GM23338 (cell line): ENCODE data around the gene P2RX4. TPM values are rescaled to one million over a fixed set of nuclear protein-coding genes. Genes with fewer than 3 reads are reported as not detected.

Experiments
- ATAC-seq: fragments of 200-7000 bp; cut with Tn5 transposase; 3 replicates; pipeline ENCODE4 v1.9.1; 2020
- DNase-seq: peaks from one replicate; pipeline ENCODE4 v3.0.0-alpha.2; 2015; ENCODE audit warnings: low spot score
- H2AFZ ChIP-seq: fragments of 200-600 bp; sonication (generic); 2 replicates; pipeline ENCODE4 v1.8.0; 2016; ENCODE audit warnings: antibody characterized with exemption, mild to moderate bottlenecking, moderate library complexity
- H3F3A ChIP-seq: fragments of 200-600 bp; sonication (generic); replicated peaks from 2 replicates; pipeline ENCODE4 v1.8.0; 2017; ENCODE audit warnings: antibody characterized with exemption, mixed run types, low read depth
- H3K27ac ChIP-seq: fragments of 200-600 bp; sonication (generic); 2 replicates; pipeline ENCODE4 v1.6.1; 2016; ENCODE audit warnings: low read depth
- H3K27me3 ChIP-seq: fragments of 200-600 bp; sonication (generic); 2 replicates; pipeline ENCODE4 v1.8.0; 2016; ENCODE audit warnings: mild to moderate bottlenecking, mixed run types, moderate library complexity; ENCODE audit not compliant: insufficient read depth
- H3K36me3 ChIP-seq: fragments of 200-600 bp; sonication (generic); 2 replicates; pipeline ENCODE4 v1.8.0; 2016; ENCODE audit warnings: mild to moderate bottlenecking; ENCODE audit not compliant: insufficient read depth
- H3K4me1 ChIP-seq: fragments of 200-600 bp; sonication (generic); 2 replicates; pipeline ENCODE4 v1.8.0; 2016; ENCODE audit warnings: mild to moderate bottlenecking, moderate library complexity; ENCODE audit not compliant: insufficient read depth
- H3K4me2 ChIP-seq: fragments of 200-600 bp; sonication (generic); 2 replicates; pipeline ENCODE4 v1.7.1; 2017; ENCODE audit warnings: mixed run types
- H3K4me3 ChIP-seq: fragments of 200-600 bp; sonication (generic); 2 replicates; pipeline ENCODE4 v1.6.1; 2016; ENCODE audit warnings: mixed run types
- H3K79me2 ChIP-seq: fragments of 200-600 bp; sonication (generic); replicated peaks from 2 replicates; pipeline ENCODE4 v1.8.0; 2017; ENCODE audit warnings: mild to moderate bottlenecking; ENCODE audit not compliant: insufficient read depth
- H3K9me2 ChIP-seq: fragments of 200-600 bp; sonication (generic); 2 replicates; pipeline ENCODE4 v1.8.0; 2017; ENCODE audit not compliant: insufficient read depth
- H4K20me1 ChIP-seq: fragments of 200-600 bp; sonication (generic); replicated peaks from 2 replicates; pipeline ENCODE4 v1.8.0; 2017; ENCODE audit warnings: mild to moderate bottlenecking; ENCODE audit not compliant: insufficient read depth
- H3K27ac Mint-ChIP-seq: 2 replicates; pipeline ENCODE4 v1.8.0; 2020; ENCODE audit warnings: inconsistent platforms, mild to moderate bottlenecking, moderate library complexity, mixed read lengths
- H3K27me3 Mint-ChIP-seq: 3 replicates; pipeline ENCODE4 v1.8.0; 2022; ENCODE audit warnings: low read depth, mild to moderate bottlenecking, moderate library complexity, mixed read lengths, inconsistent platforms; ENCODE audit not compliant: insufficient read depth, poor library complexity
- H3K36me3 Mint-ChIP-seq: 3 replicates; pipeline ENCODE4 v1.8.0; 2021; ENCODE audit warnings: low read depth, mild to moderate bottlenecking, inconsistent platforms, moderate library complexity, mixed read lengths
- H3K4me1 Mint-ChIP-seq: 3 replicates; pipeline ENCODE4 v1.8.0; 2020; ENCODE audit warnings: mild to moderate bottlenecking, inconsistent platforms, mixed read lengths
- H3K4me3 Mint-ChIP-seq: 3 replicates; pipeline ENCODE4 v1.8.0; 2021; ENCODE audit warnings: moderate library complexity, mild to moderate bottlenecking, inconsistent platforms, mixed read lengths
- H3K9me3 Mint-ChIP-seq: 3 replicates; pipeline ENCODE4 v1.8.0; 2020; ENCODE audit warnings: moderate library complexity, mild to moderate bottlenecking, inconsistent platforms, mixed read lengths
- CREB1 ChIP-seq: fragments of 250-450 bp; sonication (Bioruptor Pico); IDR thresholded peaks from 2 replicates; pipeline ENCODE4 v1.5.0; 2020; ENCODE audit warnings: low read depth, mild to moderate bottlenecking, moderate library complexity
- ETS1 ChIP-seq: IDR thresholded peaks from 2 replicates; pipeline ENCODE4 v1.6.1; 2016; ENCODE audit warnings: antibody characterized with exemption
- EZH2 ChIP-seq: fragments of 200-600 bp; sonication (generic); IDR thresholded peaks from one replicate; pipeline ENCODE4 v1.8.0; 2017; ENCODE audit warnings: antibody characterized with exemption, mild to moderate bottlenecking, low read depth; ENCODE audit not compliant: unreplicated experiment
- EZH2phosphoT487 ChIP-seq: fragments of 200-600 bp; sonication (generic); IDR thresholded peaks from one replicate; pipeline ENCODE4 v1.8.1; 2018; ENCODE audit warnings: antibody characterized with exemption; ENCODE audit not compliant: unreplicated experiment
- JUNB ChIP-seq: IDR thresholded peaks from one replicate; pipeline ENCODE4 v1.6.1; 2016; ENCODE audit warnings: antibody characterized with exemption; ENCODE audit not compliant: unreplicated experiment
- NANOG ChIP-seq: IDR thresholded peaks from 2 replicates; pipeline ENCODE4 v1.6.1; 2016; ENCODE audit warnings: antibody characterized with exemption, borderline replicate concordance
- POLR2AphosphoS5 ChIP-seq: IDR thresholded peaks from 2 replicates; pipeline ENCODE4 v1.6.1; 2016; ENCODE audit warnings: antibody characterized with exemption, low read depth
- REST ChIP-seq: IDR thresholded peaks from one replicate; pipeline ENCODE4 v1.6.1; 2018; ENCODE audit warnings: antibody characterized with exemption; ENCODE audit not compliant: unreplicated experiment
- STAT1 ChIP-seq: IDR thresholded peaks from one replicate; pipeline ENCODE4 v1.6.1; 2016; ENCODE audit warnings: antibody characterized with exemption; ENCODE audit not compliant: unreplicated experiment
- ZNF114 ChIP-seq: fragments of 250-450 bp; sonication (Bioruptor Pico); IDR thresholded peaks from 2 replicates; pipeline ENCODE4 v1.5.0; 2020; ENCODE audit warnings: mild to moderate bottlenecking, moderate library complexity
- ZNF331 ChIP-seq: fragments of 250-450 bp; sonication (Bioruptor Pico); IDR thresholded peaks from 2 replicates; pipeline ENCODE4 v1.5.0; 2020; ENCODE audit warnings: low read depth, mild to moderate bottlenecking, moderate library complexity
- polyA plus RNA-seq: library from polyadenylated mRNA; unstranded; fragments of >200 nt; fragmentation: Nextera tagmentation; extraction: Ambion mirVana; gene quantifications from 2 replicates; pipeline ENCODE4 v1.2.1, GENCODE V29; 2016
- total RNA-seq: library from RNA; depleted of rRNA; stranded (reverse); fragments of >200 nt; shearing (Covaris generic); gene quantifications from 2 replicates; pipeline ENCODE4 v1.2.3, GENCODE V29; 2014
- TF ChIP-seq, protein P1 (sequence below): fragments of 250-450 bp; sonication (Bioruptor Pico); IDR thresholded peaks from 2 replicates; pipeline ENCODE4 v1.5.0; 2020; ENCODE audit warnings: mild to moderate bottlenecking, moderate library complexity
- TF ChIP-seq, protein P2 (sequence below), 2 experiments: fragments of 200-600 bp in 1 of 2; sonication (generic) in 1 of 2; conservative IDR thresholded peaks; 2 replicates each; pipeline versions ENCODE4 v1.5.1 to v1.6.1; 2016 to 2017; ENCODE audit warnings: antibody characterized with exemption in 2 of 2, low read depth in 2 of 2, mild to moderate bottlenecking in 2 of 2, moderate library complexity in 1 of 2

The P2RX4 gene
- total and polyA plus RNA-seq, 2 experiments from 2014 or later: 5.6 to 18.9 TPM

- Histone ChIP-seq H3F3A (no peaks in the 10 kb centered on the region), H3K27me3 (no peaks in the 10 kb centered on the region), H3K27ac (no peak overlapping the region), H3K79me2 (no peaks in the 10 kb centered on the region), H3K4me1 (no peaks in the 10 kb centered on the region), H3K4me3 (no peak overlapping the region), H2AFZ (peak overlapping the region; percentile 59; the same call in 1 of the 2 replicates), H3K9me2 (no peaks in the 10 kb centered on the region), H3K4me2 (no peak overlapping the region), H3K36me3 (no peaks in the 10 kb centered on the region), H4K20me1 (no peaks in the 10 kb centered on the region)
- DNase-seq (no peak), ATAC-seq (no peak)
- no peak for TF ChIP-seq ZNF331 (CRISPR knock-in tag)
- no peak for TF ChIP-seq CREB1
- no peak for TF ChIP-seq REST
- no peak for TF ChIP-seq JUNB
- TF ChIP-seq, protein P1, sequence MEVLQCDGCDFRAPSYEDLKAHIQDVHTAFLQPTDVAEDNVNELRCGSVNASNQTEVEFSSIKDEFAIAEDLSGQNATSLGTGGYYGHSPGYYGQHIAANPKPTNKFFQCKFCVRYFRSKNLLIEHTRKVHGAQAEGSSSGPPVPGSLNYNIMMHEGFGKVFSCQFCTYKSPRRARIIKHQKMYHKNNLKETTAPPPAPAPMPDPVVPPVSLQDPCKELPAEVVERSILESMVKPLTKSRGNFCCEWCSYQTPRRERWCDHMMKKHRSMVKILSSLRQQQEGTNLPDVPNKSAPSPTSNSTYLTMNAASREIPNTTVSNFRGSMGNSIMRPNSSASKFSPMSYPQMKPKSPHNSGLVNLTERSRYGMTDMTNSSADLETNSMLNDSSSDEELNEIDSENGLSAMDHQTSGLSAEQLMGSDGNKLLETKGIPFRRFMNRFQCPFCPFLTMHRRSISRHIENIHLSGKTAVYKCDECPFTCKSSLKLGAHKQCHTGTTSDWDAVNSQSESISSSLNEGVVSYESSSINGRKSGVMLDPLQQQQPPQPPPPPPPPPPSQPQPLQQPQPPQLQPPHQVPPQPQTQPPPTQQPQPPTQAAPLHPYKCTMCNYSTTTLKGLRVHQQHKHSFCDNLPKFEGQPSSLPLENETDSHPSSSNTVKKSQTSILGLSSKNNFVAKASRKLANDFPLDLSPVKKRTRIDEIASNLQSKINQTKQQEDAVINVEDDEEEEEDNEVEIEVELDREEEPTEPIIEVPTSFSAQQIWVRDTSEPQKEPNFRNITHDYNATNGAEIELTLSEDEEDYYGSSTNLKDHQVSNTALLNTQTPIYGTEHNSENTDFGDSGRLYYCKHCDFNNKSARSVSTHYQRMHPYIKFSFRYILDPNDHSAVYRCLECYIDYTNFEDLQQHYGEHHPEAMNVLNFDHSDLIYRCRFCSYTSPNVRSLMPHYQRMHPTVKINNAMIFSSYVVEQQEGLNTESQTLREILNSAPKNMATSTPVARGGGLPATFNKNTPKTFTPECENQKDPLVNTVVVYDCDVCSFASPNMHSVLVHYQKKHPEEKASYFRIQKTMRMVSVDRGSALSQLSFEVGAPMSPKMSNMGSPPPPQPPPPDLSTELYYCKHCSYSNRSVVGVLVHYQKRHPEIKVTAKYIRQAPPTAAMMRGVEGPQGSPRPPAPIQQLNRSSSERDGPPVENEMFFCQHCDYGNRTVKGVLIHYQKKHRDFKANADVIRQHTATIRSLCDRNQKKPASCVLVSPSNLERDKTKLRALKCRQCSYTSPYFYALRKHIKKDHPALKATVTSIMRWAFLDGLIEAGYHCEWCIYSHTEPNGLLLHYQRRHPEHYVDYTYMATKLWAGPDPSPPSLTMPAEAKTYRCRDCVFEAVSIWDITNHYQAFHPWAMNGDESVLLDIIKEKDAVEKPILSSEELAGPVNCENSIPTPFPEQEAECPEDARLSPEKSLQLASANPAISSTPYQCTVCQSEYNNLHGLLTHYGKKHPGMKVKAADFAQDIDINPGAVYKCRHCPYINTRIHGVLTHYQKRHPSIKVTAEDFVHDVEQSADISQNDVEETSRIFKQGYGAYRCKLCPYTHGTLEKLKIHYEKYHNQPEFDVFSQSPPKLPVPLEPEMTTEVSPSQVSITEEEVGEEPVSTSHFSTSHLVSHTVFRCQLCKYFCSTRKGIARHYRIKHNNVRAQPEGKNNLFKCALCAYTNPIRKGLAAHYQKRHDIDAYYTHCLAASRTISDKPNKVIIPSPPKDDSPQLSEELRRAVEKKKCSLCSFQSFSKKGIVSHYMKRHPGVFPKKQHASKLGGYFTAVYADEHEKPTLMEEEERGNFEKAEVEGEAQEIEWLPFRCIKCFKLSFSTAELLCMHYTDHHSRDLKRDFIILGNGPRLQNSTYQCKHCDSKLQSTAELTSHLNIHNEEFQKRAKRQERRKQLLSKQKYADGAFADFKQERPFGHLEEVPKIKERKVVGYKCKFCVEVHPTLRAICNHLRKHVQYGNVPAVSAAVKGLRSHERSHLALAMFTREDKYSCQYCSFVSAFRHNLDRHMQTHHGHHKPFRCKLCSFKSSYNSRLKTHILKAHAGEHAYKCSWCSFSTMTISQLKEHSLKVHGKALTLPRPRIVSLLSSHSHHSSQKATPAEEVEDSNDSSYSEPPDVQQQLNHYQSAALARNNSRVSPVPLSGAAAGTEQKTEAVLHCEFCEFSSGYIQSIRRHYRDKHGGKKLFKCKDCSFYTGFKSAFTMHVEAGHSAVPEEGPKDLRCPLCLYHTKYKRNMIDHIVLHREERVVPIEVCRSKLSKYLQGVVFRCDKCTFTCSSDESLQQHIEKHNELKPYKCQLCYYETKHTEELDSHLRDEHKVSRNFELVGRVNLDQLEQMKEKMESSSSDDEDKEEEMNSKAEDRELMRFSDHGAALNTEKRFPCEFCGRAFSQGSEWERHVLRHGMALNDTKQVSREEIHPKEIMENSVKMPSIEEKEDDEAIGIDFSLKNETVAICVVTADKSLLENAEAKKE (CRISPR knock-in tag): no peak
- TF ChIP-seq STAT1: no peak
- TF ChIP-seq EZH2: no peak
- no peak for TF ChIP-seq EZH2phosphoT487
- no peak for TF ChIP-seq ETS1
- TF ChIP-seq, protein P2, sequence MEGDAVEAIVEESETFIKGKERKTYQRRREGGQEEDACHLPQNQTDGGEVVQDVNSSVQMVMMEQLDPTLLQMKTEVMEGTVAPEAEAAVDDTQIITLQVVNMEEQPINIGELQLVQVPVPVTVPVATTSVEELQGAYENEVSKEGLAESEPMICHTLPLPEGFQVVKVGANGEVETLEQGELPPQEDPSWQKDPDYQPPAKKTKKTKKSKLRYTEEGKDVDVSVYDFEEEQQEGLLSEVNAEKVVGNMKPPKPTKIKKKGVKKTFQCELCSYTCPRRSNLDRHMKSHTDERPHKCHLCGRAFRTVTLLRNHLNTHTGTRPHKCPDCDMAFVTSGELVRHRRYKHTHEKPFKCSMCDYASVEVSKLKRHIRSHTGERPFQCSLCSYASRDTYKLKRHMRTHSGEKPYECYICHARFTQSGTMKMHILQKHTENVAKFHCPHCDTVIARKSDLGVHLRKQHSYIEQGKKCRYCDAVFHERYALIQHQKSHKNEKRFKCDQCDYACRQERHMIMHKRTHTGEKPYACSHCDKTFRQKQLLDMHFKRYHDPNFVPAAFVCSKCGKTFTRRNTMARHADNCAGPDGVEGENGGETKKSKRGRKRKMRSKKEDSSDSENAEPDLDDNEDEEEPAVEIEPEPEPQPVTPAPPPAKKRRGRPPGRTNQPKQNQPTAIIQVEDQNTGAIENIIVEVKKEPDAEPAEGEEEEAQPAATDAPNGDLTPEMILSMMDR (conservative IDR thresholded peaks at IDR 0.05; ENCODE audit: low read depth in 2 of 2): no peak
- TF ChIP-seq NANOG: no peak
- TF ChIP-seq POLR2AphosphoS5: no peak
- no peak for TF ChIP-seq ZNF114 (CRISPR knock-in tag)
- no peaks in the 10 kb centered on the region for H3K9me3 Mint-ChIP-seq
- no peaks in the 10 kb centered on the region for H3K4me1 Mint-ChIP-seq
- peaks cover 4% of the 10 kb centered on the region for H3K27me3 Mint-ChIP-seq
- H3K4me3 Mint-ChIP-seq: no peak overlapping the region
- H3K27ac Mint-ChIP-seq: no peak overlapping the region
- no peaks in the 10 kb centered on the region for H3K36me3 Mint-ChIP-seq
Observed at GRCh38 chr12:121184984-121185889, 24.7 kb upstream of the P2RX4 start.
